MM.1S (cell line): ENCODE results near the gene NAGA.

Experiments
- DNase-seq: peaks from one replicate; pipeline ENCODE4 v3.0.0-alpha.2; 2015
- H2AFZ ChIP-seq: fragments of 300-600 bp; sonication (generic); 2 replicates; pipeline ENCODE4 v1.6.0; 2016; ENCODE audit warnings: antibody characterized with exemption, low read length
- H3F3A ChIP-seq: fragments of 300-600 bp; sonication (generic); 2 replicates; pipeline ENCODE4 v1.6.1; 2016; ENCODE audit warnings: mild to moderate bottlenecking, antibody characterized with exemption, low read length, moderate library complexity, mixed read lengths; ENCODE audit not compliant: insufficient read depth
- H3K27ac ChIP-seq: fragments of 300-600 bp; sonication (generic); 2 replicates; pipeline ENCODE4 v1.5.1; 2016; ENCODE audit warnings: mild to moderate bottlenecking, low read length
- H3K27me3 ChIP-seq: fragments of 300-600 bp; sonication (generic); replicated peaks from 2 replicates; pipeline ENCODE4 v1.6.0; 2016; ENCODE audit warnings: low read length; ENCODE audit not compliant: insufficient read depth
- H3K36me3 ChIP-seq: fragments of 300-600 bp; sonication (generic); replicated peaks from 2 replicates; pipeline ENCODE4 v1.6.1; 2016; ENCODE audit warnings: mild to moderate bottlenecking, low read length, mixed read lengths; ENCODE audit not compliant: insufficient read depth
- H3K4me1 ChIP-seq: fragments of 300-600 bp; sonication (generic); 2 replicates; pipeline ENCODE4 v1.6.1; 2016; ENCODE audit warnings: low read length, mixed read lengths
- H3K4me2 ChIP-seq: fragments of 300-600 bp; sonication (generic); 2 replicates; pipeline ENCODE4 v1.6.0; 2016; ENCODE audit warnings: low read depth, low read length
- H3K4me3 ChIP-seq: fragments of 300-600 bp; sonication (generic); 2 replicates; pipeline ENCODE4 v1.5.1; 2016; ENCODE audit warnings: low read length, mixed read lengths
- H3K79me2 ChIP-seq: fragments of 300-600 bp; sonication (generic); 2 replicates; pipeline ENCODE4 v1.6.1; 2016; ENCODE audit warnings: mixed run types, low read length, mixed read lengths
- H3K9ac ChIP-seq: fragments of 300-600 bp; sonication (generic); 2 replicates; pipeline ENCODE4 v1.6.1; 2016; ENCODE audit warnings: low read length, mixed read lengths
- H3K9me2 ChIP-seq: fragments of 300-600 bp; sonication (generic); replicated peaks from 2 replicates; pipeline ENCODE4 v1.6.1; 2016; ENCODE audit warnings: mild to moderate bottlenecking, low read length, mixed read lengths; ENCODE audit not compliant: insufficient read depth
- H3K9me3 ChIP-seq: fragments of 300-600 bp; sonication (generic); replicated peaks from 2 replicates; pipeline ENCODE4 v1.6.1; 2016; ENCODE audit warnings: mild to moderate bottlenecking, low read length, mixed read lengths; ENCODE audit not compliant: insufficient read depth
- H4K20me1 ChIP-seq: fragments of 300-600 bp; sonication (generic); 2 replicates; pipeline ENCODE4 v1.6.1; 2016; ENCODE audit warnings: mild to moderate bottlenecking, low read length, moderate library complexity, mixed read lengths; ENCODE audit not compliant: insufficient read depth
- CTCF ChIP-seq: fragments of 300-600 bp; sonication (generic); IDR thresholded peaks from 2 replicates; pipeline ENCODE4 v1.5.1; 2016; ENCODE audit warnings: antibody characterized with exemption, low read length, mixed read lengths
- EZH2 ChIP-seq: fragments of 300-600 bp; sonication (generic); optimal IDR thresholded peaks from 2 replicates; pipeline ENCODE3; 2017; ENCODE audit warnings: low read depth, mild to moderate bottlenecking, antibody characterized with exemption, low read length, mixed read lengths
- EZH2phosphoT487 ChIP-seq: fragments of 300-600 bp; sonication (generic); IDR thresholded peaks from 2 replicates; pipeline ENCODE4 v1.6.1; 2018; ENCODE audit warnings: antibody characterized with exemption, low read length

Gene NAGA

GRCh38 chr22:42066126-42066761 is 4.4 kb downstream of the NAGA start:
- no peak overlapping the region for H2AFZ ChIP-seq
- DNase-seq, result no peak
- no peak overlapping the region for H3K9ac ChIP-seq
- TF ChIP-seq EZH2phosphoT487 (no peak), EZH2 (no peak), CTCF (no peak)
- H3K4me1 ChIP-seq, result peaks cover 10% of the 10 kb centered on the region
- no peaks in the 10 kb centered on the region for H3K9me2 ChIP-seq
- peaks cover 13% of the 10 kb centered on the region; the same call in 1 of the 2 replicates for H3F3A ChIP-seq
- no peaks in the 10 kb centered on the region for H4K20me1 ChIP-seq
- H3K27me3 ChIP-seq, result no peaks in the 10 kb centered on the region
- no peak overlapping the region for H3K27ac ChIP-seq
- H3K4me3 ChIP-seq, result no peak overlapping the region
- H3K36me3 ChIP-seq, result no peaks in the 10 kb centered on the region
- no peaks in the 10 kb centered on the region for H3K9me3 ChIP-seq
- no peak overlapping the region for H3K4me2 ChIP-seq
- no peaks in the 10 kb centered on the region for H3K79me2 ChIP-seq

GRCh38 chr22:42065438-42066125 is 5.0 kb downstream of the NAGA start:
- Histone ChIP-seq H3K36me3 (no peaks in the 10 kb centered on the region), H3K27ac (no peak overlapping the region)

GRCh38 chr22:42064629-42065028 is 6.0 kb downstream of the NAGA start:
- H3K9me3 ChIP-seq, result no peaks in the 10 kb centered on the region
- H3K27me3 ChIP-seq, result no peaks in the 10 kb centered on the region
- no peak overlapping the region for H3K27ac ChIP-seq
- no peaks in the 10 kb centered on the region for H4K20me1 ChIP-seq
- H3K4me3 ChIP-seq, result no peak overlapping the region
- H3K36me3 ChIP-seq, result no peaks in the 10 kb centered on the region
- H3K9ac ChIP-seq, result no peak overlapping the region
- DNase-seq, result no peak
- TF ChIP-seq EZH2 (no peak), EZH2phosphoT487 (no peak), CTCF (no peak)
- 0 out of 2 replicates have a peak, but pooled peaks cover under 1% of the 10 kb centered on the region for H3K4me1 ChIP-seq
- H3K9me2 ChIP-seq, result no peaks in the 10 kb centered on the region
- H2AFZ ChIP-seq, result no peak overlapping the region
- no peak overlapping the region for H3K4me2 ChIP-seq
- no peaks in the 10 kb centered on the region for H3F3A ChIP-seq
- no peaks in the 10 kb centered on the region for H3K79me2 ChIP-seq

More at GRCh38 chr22:42065438-42066125, 5.0 kb downstream of the NAGA start:
- Histone ChIP-seq H3K27me3 (no peaks in the 10 kb centered on the region), H3K4me1 (0 out of 2 replicates have a peak, but pooled peaks cover 6% of the 10 kb centered on the region), H4K20me1 (no peaks in the 10 kb centered on the region), H3K9ac (no peak overlapping the region), H3K9me3 (no peaks in the 10 kb centered on the region), H2AFZ (no peak overlapping the region), H3K4me2 (no peak overlapping the region), H3K9me2 (no peaks in the 10 kb centered on the region), H3K4me3 (no peak overlapping the region), H3F3A (peaks cover 9% of the 10 kb centered on the region; the same call in 1 of the 2 replicates), H3K79me2 (no peaks in the 10 kb centered on the region)
- TF ChIP-seq EZH2phosphoT487 (no peak), CTCF (no peak)
- no peak for DNase-seq
